A673 (cell line): ENCODE results near the gene ZNF100. TPM values are rescaled to one million over a fixed set of nuclear protein-coding genes. Genes with fewer than 3 reads are reported as not detected.

Experiments
- BruUV-seq: library from RNA; stranded (reverse); fragments of 400-500 nt; replicated peaks from 2 replicates; lab custom pipeline; 2021; lab: Mats Ljungman, UMichigan
- CTCF ChIA-PET: fragments of 300-600 bp; sonication (Branson Sonifier 250); formaldehyde crosslinking; loops from one replicate; lab custom pipeline; 2022; ENCODE audit warnings: antibody characterized with exemption; lab: Charles Lee
- POLR2A ChIA-PET: fragments of 300-600 bp; sonication (Branson Sonifier 250); formaldehyde crosslinking; loops from one replicate; lab custom pipeline; 2022; ENCODE audit warnings: antibody characterized with exemption; ENCODE audit not compliant: low non-redundant PET; lab: Charles Lee
- DNase-seq: peaks from one replicate; pipeline ENCODE4 v3.0.0-alpha.2; 2015; ENCODE audit warnings: low spot score
- H3K27ac ChIP-seq: fragments of 200-600 bp; sonication (generic); 2 replicates; pipeline ENCODE4 v1.5.1; 2016; ENCODE audit warnings: mixed run types, low read depth, mild to moderate bottlenecking, mixed read lengths, antibody characterized with exemption, low read length; ENCODE audit not compliant: poor library complexity, severe bottlenecking
- H3K27me3 ChIP-seq: fragments of 200-600 bp; sonication (generic); replicated peaks from 2 replicates; pipeline ENCODE4 v1.6.1; 2017; ENCODE audit warnings: mixed run types, low read depth, mild to moderate bottlenecking, mixed read lengths, antibody characterized with exemption, low read length; ENCODE audit not compliant: insufficient read depth, poor library complexity
- H3K36me3 ChIP-seq: fragments of 200-600 bp; sonication (generic); 2 replicates; pipeline ENCODE4 v1.6.1; 2016; ENCODE audit warnings: mixed run types, mild to moderate bottlenecking, mixed read lengths, antibody characterized with exemption, low read length; ENCODE audit not compliant: insufficient read depth, poor library complexity, severe bottlenecking
- H3K4me1 ChIP-seq: fragments of 200-600 bp; sonication (generic); 2 replicates; pipeline ENCODE4 v1.6.1; 2017; ENCODE audit warnings: mixed run types, mild to moderate bottlenecking, mixed read lengths, antibody characterized with exemption, low read length; ENCODE audit not compliant: insufficient read depth, poor library complexity, severe bottlenecking
- H3K4me3 ChIP-seq: fragments of 200-600 bp; sonication (generic); 2 replicates; pipeline ENCODE4 v1.5.1; 2016; ENCODE audit warnings: low read depth, mixed run types, mild to moderate bottlenecking, mixed read lengths, low read length; ENCODE audit not compliant: poor library complexity, severe bottlenecking
- H3K9me3 ChIP-seq: fragments of 200-600 bp; sonication (generic); 2 replicates; pipeline ENCODE4 v1.6.1; 2016; ENCODE audit warnings: mixed run types, low read depth, mild to moderate bottlenecking, mixed read lengths, antibody characterized with exemption, low read length; ENCODE audit not compliant: poor library complexity, severe bottlenecking
- CTCF ChIP-seq: fragments of 300-800, 200-600 bp; sonication (generic); conservative IDR thresholded peaks from 2 replicates; pipeline ENCODE4 v1.5.1; 2017; ENCODE audit warnings: low read depth, mild to moderate bottlenecking, antibody characterized with exemption, low read length, moderate library complexity, mixed read lengths
- EZH2 ChIP-seq: fragments of 200-600 bp; sonication (generic); IDR thresholded peaks from 2 replicates; pipeline ENCODE4 v1.6.1; 2017; ENCODE audit warnings: borderline replicate concordance, low read depth, mild to moderate bottlenecking, mixed read lengths, antibody characterized with exemption, low read length; ENCODE audit not compliant: poor library complexity, severe bottlenecking
- intact Hi-C: fragments of 100-400 bp; cut with micrococcal nuclease; formaldehyde crosslinking; loops from one replicate; pipeline ENCODE4 v1.10.0; 2022; ENCODE audit not compliant: unreplicated experiment
- total RNA-seq: library from RNA; stranded (reverse); gene quantifications from 2 replicates; pipeline ENCODE4 v1.2.3, GENCODE V29; 2021

The ZNF100 gene
- total RNA-seq, 1 experiment from 2014 or later = 19.2 TPM

- ChIA-PET POLR2A (no interaction called here), CTCF (no interaction called here)
- Histone ChIP-seq H3K4me1 (no peaks in the 10 kb centered on the region), H3K4me3 (no peak overlapping the region), H3K27me3 (no peaks in the 10 kb centered on the region), H3K27ac (no peak overlapping the region), H3K9me3 (peaks cover 19% of the 10 kb centered on the region), H3K36me3 (no peaks in the 10 kb centered on the region)
- no TSS peak for BruUV-seq
- intact Hi-C loops = no loop called here
- TF ChIP-seq CTCF (no peak), EZH2 (no peak)
- no peak for DNase-seq
Measured at GRCh38 chr19:21697698-21698097, 69.7 kb downstream of the ZNF100 start.

- Histone ChIP-seq H3K9me3 (peaks cover 19% of the 10 kb centered on the region), H3K4me1 (no peaks in the 10 kb centered on the region), H3K4me3 (no peak overlapping the region), H3K27me3 (no peaks in the 10 kb centered on the region), H3K36me3 (no peaks in the 10 kb centered on the region), H3K27ac (no peak overlapping the region)
- no TSS peak for BruUV-seq
- intact Hi-C loops = no loop called here
- ChIA-PET POLR2A (no interaction called here), CTCF (no interaction called here)
- DNase-seq = no peak
- TF ChIP-seq CTCF (no peak), EZH2 (no peak)
Measured at GRCh38 chr19:21694171-21694906, 73.0 kb downstream of the ZNF100 start.

GRCh38 chr19:21693399-21693798 lies 74.0 kb downstream of the ZNF100 start:
- no peak for TF ChIP-seq CTCF
- no peak for TF ChIP-seq EZH2
- Histone ChIP-seq H3K27ac (no peak overlapping the region), H3K4me3 (no peak overlapping the region), H3K27me3 (no peaks in the 10 kb centered on the region), H3K4me1 (no peaks in the 10 kb centered on the region), H3K9me3 (peaks cover 19% of the 10 kb centered on the region), H3K36me3 (no peaks in the 10 kb centered on the region)
- ChIA-PET POLR2A (no interaction called here), CTCF (no interaction called here)
- no peak for DNase-seq
- intact Hi-C loops = no loop called here
- no TSS peak for BruUV-seq
